Mucosa of descending colon (tissue), 3 donors: ENCODE data around the gene SLC49A3. TPM values are rescaled to one million over a fixed set of nuclear protein-coding genes. Genes with fewer than 3 reads are reported as not detected.
"Not testable (repeated sequence)": the region's sequence is repeated elsewhere in the genome, so short reads cannot be mapped to it uniquely, and the experiment has no call there.

Experiments
- ATAC-seq: fragments of 200-7000 bp; cut with Tn5 transposase; one replicate; pipeline ENCODE4 v1.9.1; 2020; ENCODE audit warnings: mild to moderate bottlenecking, moderate library complexity
- DNase-seq, 3 donors: peaks; one replicate each; pipeline ENCODE4 v3.0.0-alpha.2; 2020
- H3K36me3 ChIP-seq: fragments of 200-600 bp; one replicate; pipeline ENCODE4 v1.8.0; 2021; ENCODE audit warnings: low read depth, mild to moderate bottlenecking
- H3K4me1 ChIP-seq: fragments of 200-600 bp; one replicate; pipeline ENCODE4 v1.8.0; 2021; ENCODE audit warnings: low read depth, mild to moderate bottlenecking
- H3K4me3 ChIP-seq: fragments of 200-600 bp; one replicate; pipeline ENCODE4 v1.8.0; 2021; ENCODE audit warnings: mild to moderate bottlenecking
- H3K9me3 ChIP-seq: fragments of 200-600 bp; one replicate; pipeline ENCODE4 v1.8.0; 2021; ENCODE audit warnings: mild to moderate bottlenecking
- intact Hi-C, 2 donors: fragments of 100-400 bp; cut with DNase I in 1 of 2; cut with micrococcal nuclease in 1 of 2; formaldehyde crosslinking; loops; one replicate each; pipeline versions ENCODE4 v1.11.0 to v1.11.1; 2022; cut with DNase I, micrococcal nuclease
- total RNA-seq, 3 donors: library from RNA; stranded (reverse); fragmentation: NEBNext Ultra II Directional in 2 of 3; extraction: Animal tissue kit (Norgen Biotek cat#: 25700) in 2 of 3; gene quantifications; one replicate each; pipeline versions ENCODE4 v1.2.1 to v1.2.4, GENCODE V29; 2021 to 2023
- TF ChIP-seq, protein P1 (sequence below): fragments of 200-600 bp; IDR thresholded peaks from one replicate; pipeline ENCODE4 v1.8.0; 2022; ENCODE audit warnings: antibody characterized with exemption, mild to moderate bottlenecking
- donor health status: DM: no; HTN: no; CAD: no; lungs with moderate emphysema.
- donor health status: DM: no; HTN: no; CAD: no.
- donor health status: DM: no; HTN: yes; CAD: no.

The SLC49A3 gene
- total RNA-seq, 3 donors from 2014 or later, result 9.9 to 14.1 (median 11.5) TPM

DNA sequence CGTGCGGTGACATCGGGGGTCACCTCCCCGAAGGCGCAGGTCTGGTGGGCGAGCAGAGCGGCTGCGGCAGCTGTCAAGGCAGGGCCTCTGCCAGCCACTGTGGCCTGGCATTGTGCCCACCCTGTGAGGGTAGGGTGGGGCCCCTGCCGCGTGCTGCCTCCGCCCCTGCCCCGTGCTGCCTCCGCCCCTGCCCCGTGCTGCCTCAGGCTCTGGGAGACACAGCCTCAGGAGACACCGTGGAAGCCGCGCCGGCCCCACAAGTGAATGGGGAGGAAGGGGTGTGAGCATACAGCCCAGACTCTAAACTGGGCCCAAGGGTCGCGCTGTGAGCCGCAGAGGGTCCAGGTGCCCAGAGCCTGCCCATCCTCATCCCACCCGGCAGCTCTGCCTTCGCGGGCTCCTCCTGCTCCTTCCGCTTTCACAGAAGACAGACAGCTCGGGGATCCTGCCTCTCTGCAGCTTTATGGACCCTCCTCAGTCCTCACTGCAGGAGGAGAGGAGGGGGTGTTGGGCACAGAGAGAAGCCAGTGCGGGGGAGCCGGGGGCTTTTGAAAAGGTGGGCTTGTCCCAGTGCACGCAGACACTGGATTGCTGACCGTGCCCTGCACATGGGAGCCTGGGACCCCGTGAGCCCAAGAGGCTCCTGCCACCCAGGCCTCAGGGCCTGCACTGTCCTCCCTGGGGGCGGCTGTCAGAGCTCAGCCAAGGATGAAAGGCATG, 44.1 kb upstream of the SLC49A3 start:
- Histone ChIP-seq H3K4me1 (no peaks in the 10 kb centered on the region), H3K4me3 (no peak overlapping the region), H3K36me3 (no peaks in the 10 kb centered on the region), H3K9me3 (no peaks in the 10 kb centered on the region)
- ATAC-seq, result peak; percentile 24
- peak in 1 of 3 donors; percentile 29 for DNase-seq
- intact Hi-C loops, result no loop called here
- TF ChIP-seq, protein P1, sequence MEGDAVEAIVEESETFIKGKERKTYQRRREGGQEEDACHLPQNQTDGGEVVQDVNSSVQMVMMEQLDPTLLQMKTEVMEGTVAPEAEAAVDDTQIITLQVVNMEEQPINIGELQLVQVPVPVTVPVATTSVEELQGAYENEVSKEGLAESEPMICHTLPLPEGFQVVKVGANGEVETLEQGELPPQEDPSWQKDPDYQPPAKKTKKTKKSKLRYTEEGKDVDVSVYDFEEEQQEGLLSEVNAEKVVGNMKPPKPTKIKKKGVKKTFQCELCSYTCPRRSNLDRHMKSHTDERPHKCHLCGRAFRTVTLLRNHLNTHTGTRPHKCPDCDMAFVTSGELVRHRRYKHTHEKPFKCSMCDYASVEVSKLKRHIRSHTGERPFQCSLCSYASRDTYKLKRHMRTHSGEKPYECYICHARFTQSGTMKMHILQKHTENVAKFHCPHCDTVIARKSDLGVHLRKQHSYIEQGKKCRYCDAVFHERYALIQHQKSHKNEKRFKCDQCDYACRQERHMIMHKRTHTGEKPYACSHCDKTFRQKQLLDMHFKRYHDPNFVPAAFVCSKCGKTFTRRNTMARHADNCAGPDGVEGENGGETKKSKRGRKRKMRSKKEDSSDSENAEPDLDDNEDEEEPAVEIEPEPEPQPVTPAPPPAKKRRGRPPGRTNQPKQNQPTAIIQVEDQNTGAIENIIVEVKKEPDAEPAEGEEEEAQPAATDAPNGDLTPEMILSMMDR, result no peak

DNA sequence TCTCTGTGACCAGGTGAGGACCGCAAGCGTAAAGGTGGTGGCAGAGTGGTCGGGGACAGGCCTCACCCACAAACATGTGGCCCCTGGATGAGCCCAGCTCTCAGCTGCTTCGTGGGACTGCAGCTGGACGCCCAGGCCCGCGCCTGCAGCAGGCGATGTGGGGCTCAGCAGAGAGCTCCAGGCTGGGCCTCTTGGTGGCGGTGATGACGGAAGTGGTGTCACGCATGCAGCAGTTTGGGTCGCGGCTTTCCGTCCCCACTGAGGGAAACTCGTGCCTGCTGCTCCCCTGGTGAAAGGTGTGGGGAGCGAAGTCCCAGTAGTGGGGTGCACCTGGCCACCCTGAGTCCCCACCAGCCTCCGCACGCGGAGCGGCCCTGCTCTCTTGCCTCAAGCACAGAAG, 43.5 kb upstream of the SLC49A3 start:
- intact Hi-C loops, result no loop called here
- no peaks in the 10 kb centered on the region for H3K36me3 ChIP-seq
- ATAC-seq, result no peak
- no peak overlapping the region for H3K4me3 ChIP-seq
- TF ChIP-seq, protein P1, result no peak
- no peaks in the 10 kb centered on the region for H3K9me3 ChIP-seq
- DNase-seq, result no peak
- no peaks in the 10 kb centered on the region for H3K4me1 ChIP-seq

DNA sequence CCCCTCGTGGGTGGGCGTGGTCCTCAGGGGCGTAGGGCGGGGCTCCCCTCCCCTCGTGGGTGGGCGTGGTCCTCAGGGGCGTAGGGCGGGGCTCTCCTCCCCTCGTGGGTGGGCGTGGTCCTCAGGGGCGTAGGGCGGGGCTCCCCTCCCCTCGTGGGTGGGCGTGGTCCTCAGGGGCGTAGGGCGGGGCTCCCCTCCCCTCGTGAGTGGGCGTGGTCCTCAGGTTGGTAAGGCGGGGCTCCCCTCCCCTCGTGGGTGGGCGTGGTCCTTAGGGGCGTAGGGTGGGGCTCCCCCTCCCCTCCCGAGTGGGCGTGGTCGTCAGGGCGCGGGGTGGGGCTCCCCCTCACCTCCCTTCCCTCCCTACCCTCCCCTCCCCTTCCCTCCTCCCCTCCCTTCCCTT, 43.0 kb upstream of the SLC49A3 start:
- DNase-seq, H3K4me3 ChIP-seq, H3K9me3 ChIP-seq, intact Hi-C loops, H3K4me1 ChIP-seq, H3K36me3 ChIP-seq, ATAC-seq: not testable (repeated sequence)

DNA sequence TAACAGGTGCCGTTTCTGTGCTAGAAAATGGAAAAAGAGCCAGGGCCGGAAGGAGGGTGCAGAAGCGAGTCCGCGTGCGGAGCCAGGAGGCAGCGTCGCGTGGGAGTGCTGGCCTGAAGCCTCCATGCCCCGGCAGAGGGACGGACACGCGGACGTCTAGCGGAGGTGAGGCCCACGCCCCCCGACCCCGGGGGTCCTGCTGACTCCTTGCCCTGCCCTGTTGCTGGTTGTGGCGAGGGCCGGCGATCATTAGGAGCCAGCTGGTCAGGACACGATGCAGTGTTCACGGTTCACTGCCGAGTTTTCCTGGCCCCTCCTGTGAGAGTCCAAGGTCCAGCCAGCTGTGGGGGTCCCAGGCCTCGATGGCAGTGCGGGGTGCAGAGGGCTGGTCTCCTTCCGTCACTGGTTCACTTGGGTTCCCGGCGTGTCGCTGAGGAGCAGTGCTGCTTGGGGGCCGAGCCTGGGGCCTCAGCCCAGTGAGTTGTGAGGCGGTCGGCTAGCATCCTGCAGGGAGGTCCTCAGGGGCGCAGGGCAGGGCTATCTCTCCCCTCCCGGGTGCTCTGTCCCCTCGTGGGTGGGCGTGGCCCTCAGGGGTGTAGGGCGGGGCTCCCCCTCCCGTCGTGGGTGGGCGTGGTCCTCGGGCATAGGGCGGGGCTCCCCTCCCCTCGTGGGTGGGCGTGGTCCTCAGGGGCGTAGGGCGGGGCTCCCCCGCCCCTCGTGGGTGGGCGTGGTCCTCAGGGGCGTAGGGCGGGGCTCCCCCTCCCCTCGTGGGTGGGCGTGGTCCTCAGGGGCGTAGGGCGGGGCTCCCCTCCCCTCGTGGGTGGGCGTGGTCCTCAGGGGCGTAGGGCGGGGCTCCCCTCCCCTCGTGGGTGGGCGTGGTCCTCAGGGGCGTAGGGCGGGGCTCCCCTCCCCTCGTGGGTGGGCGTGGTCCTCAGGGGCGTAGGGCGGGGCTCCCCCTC, 42.3 kb upstream of the SLC49A3 start:
- H3K4me3 ChIP-seq, H3K9me3 ChIP-seq, DNase-seq, ATAC-seq, H3K36me3 ChIP-seq, H3K4me1 ChIP-seq, intact Hi-C loops: not testable (repeated sequence)

DNA sequence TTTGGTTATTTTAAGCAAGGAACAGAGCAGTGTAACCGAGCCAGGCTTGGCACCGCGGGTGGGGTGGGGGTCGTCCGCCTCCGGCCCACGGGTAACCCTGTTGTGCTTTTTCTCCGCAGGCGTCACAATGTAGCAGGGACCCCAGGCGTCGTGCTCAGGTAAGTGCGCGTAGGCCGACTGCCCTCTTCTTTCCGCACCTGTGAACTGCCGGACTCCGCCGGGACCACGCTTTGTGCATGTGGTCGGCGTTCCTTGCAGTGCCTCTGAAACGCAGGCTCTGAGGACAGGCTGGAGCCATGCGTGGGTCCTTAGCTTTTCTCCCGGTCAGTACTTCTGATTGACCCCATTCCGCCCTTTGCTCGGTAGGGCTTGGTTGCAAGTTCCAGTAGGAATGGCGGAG, 41.6 kb upstream of the SLC49A3 start:
- no peak for DNase-seq
- H3K4me1 ChIP-seq, result no peaks in the 10 kb centered on the region
- no peaks in the 10 kb centered on the region for H3K36me3 ChIP-seq
- H3K9me3 ChIP-seq, result no peaks in the 10 kb centered on the region
- no peak overlapping the region for H3K4me3 ChIP-seq
- ATAC-seq, result no peak
- TF ChIP-seq, protein P1, result no peak
- intact Hi-C loops, result no loop called here

DNA sequence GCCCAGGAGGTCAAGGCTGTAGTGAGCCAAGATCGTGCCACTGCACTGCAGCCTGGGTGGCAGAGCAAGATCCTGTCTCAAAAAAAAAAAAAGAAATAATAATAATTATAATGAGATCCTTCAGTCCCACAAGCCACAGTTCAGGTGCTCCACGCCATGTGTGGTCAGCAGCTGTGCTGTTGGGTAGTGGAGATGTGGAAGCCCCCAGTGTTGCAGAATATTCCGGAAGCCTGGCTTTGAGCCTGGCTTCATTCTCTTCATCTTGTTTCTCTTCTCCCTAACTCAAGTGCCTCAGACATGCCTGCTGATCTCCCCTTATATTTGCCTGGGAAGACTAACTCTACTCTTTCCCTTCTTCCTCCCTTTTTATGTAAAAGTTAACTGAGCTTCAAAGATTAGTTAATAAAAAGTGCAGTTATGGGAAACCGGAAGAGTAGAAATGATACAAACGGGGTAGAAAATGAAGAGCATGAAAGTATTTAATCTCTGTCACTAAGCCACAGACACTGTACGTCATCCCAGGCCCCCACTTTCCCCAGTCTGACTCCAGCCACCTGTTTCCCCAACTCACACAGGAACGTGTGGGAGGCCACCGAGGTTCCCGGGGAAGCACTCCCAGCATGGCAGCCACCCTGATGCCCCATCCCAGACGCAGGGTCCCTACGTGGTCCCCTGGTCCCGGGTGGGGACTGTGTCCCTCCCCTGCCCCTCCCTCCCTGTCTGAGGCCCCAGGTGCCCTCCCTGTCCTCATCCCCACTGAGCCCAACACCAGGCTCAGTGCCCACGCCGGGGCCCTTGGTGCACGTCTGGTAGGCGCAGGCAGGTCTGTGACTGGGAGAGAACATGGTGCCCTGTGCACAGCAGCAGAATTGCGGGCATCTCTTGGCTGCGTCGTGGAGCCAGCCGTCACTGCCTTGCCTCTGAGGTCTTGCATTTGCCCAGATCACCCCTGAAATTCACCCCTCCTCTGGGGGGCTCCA, 40.7 kb upstream of the SLC49A3 start:
- no peak overlapping the region for H3K4me3 ChIP-seq
- H3K9me3 ChIP-seq, result no peaks in the 10 kb centered on the region
- H3K4me1 ChIP-seq, result peaks cover 6% of the 10 kb centered on the region
- TF ChIP-seq, protein P1, result no peak
- no peak for DNase-seq
- no peaks in the 10 kb centered on the region for H3K36me3 ChIP-seq
- intact Hi-C loops, result no loop called here
- ATAC-seq, result no peak
